Astrocyte (in vitro differentiated cells and primary cell): Measurements from ENCODE around the gene MAGI1.

Experiments
- EZH2 ChIP-seq: IDR thresholded peaks from 2 replicates; pipeline ENCODE4 v1.6.1; 2012; ENCODE audit warnings: mild to moderate bottlenecking, low read length, inconsistent platforms; ENCODE audit not compliant: insufficient read depth
- TF ChIP-seq, protein P1 (sequence below): IDR thresholded peaks from 2 replicates; pipeline ENCODE4 v1.5.1; 2011; ENCODE audit warnings: low read depth, mild to moderate bottlenecking, inconsistent platforms, low read length, moderate library complexity; ENCODE audit not compliant: insufficient read depth

DNA sequence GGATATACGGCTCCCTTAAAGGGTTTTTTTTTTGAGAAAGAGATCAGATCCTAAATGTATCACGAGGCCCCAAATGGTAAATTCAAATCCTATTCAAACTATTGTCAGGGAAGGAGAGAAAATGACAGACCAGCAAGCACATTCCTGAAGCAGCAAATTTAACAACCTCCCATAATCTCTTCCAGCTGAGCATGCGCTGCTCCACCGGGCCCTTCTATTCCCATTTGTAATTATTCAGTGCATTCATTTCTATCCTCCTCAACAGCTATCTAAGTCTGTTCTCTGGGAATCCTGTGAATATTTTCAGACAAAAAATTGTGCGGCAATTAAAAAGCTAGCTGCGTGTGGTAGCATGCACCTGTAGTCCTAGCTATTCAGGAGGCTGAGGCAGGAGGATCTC, 43.2 kb downstream of the MAGI1 start:
- TF ChIP-seq, protein P1, sequence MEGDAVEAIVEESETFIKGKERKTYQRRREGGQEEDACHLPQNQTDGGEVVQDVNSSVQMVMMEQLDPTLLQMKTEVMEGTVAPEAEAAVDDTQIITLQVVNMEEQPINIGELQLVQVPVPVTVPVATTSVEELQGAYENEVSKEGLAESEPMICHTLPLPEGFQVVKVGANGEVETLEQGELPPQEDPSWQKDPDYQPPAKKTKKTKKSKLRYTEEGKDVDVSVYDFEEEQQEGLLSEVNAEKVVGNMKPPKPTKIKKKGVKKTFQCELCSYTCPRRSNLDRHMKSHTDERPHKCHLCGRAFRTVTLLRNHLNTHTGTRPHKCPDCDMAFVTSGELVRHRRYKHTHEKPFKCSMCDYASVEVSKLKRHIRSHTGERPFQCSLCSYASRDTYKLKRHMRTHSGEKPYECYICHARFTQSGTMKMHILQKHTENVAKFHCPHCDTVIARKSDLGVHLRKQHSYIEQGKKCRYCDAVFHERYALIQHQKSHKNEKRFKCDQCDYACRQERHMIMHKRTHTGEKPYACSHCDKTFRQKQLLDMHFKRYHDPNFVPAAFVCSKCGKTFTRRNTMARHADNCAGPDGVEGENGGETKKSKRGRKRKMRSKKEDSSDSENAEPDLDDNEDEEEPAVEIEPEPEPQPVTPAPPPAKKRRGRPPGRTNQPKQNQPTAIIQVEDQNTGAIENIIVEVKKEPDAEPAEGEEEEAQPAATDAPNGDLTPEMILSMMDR: no peak
- TF ChIP-seq EZH2: no peak
